HCT116 (cell line): Measurements from ENCODE around the gene CHD3.

ENCODE experiments used
- CTCF ChIP-seq, 3 experiments: fragments of 200-600 bp in 1 of 3; sonication (generic) in 1 of 3; IDR thresholded peaks in 2 of 3; conservative IDR thresholded peaks in 1 of 3; 2 replicates each; pipeline ENCODE4 v1.5.1; 2012 to 2017; ENCODE audit warnings: low read depth in 2 of 3, low read length in 2 of 3, antibody characterized with exemption in 1 of 3, borderline replicate concordance in 1 of 3, control low read depth in 1 of 3, mild to moderate bottlenecking in 1 of 3, mixed read lengths in 1 of 3, mixed run types in 1 of 3, moderate library complexity in 1 of 3; ENCODE audit not compliant: insufficient read depth in 1 of 3
- POLR2A ChIP-seq: IDR thresholded peaks from 2 replicates; pipeline ENCODE4 v1.7.0; 2011; ENCODE audit warnings: borderline replicate concordance; ENCODE audit not compliant: insufficient read depth, insufficient read length; ENCODE audit errors: extremely low read depth
- POLR2AphosphoS5 ChIP-seq: IDR thresholded peaks from 2 replicates; pipeline ENCODE4 v1.6.1; 2011; ENCODE audit warnings: mild to moderate bottlenecking, low read depth, low read length, moderate library complexity
- SIN3A ChIP-seq: IDR thresholded peaks from 2 replicates; pipeline ENCODE4 v1.6.1; 2012; ENCODE audit warnings: low read depth
- YY1 ChIP-seq: IDR thresholded peaks from 2 replicates; pipeline ENCODE4 v1.6.1; 2011; ENCODE audit warnings: low read length, low read depth, moderate library complexity, mild to moderate bottlenecking; ENCODE audit not compliant: insufficient replicate concordance; ENCODE audit errors: extremely low read depth

GRCh38 chr17:7888184-7888920 lies at the start of gene CHD3:
- no peak for TF ChIP-seq YY1
- TF ChIP-seq POLR2A = no peak
- no peak; the same call in 1 of the 2 replicates for TF ChIP-seq SIN3A
- no peak for TF ChIP-seq POLR2AphosphoS5
- TF ChIP-seq CTCF (IDR thresholded peaks at IDR 0.05 in 2 of 3, conservative IDR thresholded peaks at IDR 0.05 in 1 of 3; ENCODE audit: borderline replicate concordance in 1 of 3, insufficient read depth in 1 of 3, low read depth in 2 of 3, low read length in 2 of 3) = no peak
